NCI-H2196 treated with DMSO at 0.1 percent for 48 hours (cell line): ENCODE measurements around the gene STAP2.
"Not testable (repeated sequence)": the region's sequence is repeated elsewhere in the genome, so short reads cannot be mapped to it uniquely, and the experiment has no call there.

Experiments used
- DNase-seq: peaks from one replicate; lab custom pipeline; 2025; ENCODE audit not compliant: unreplicated experiment; lab: John Stamatoyannopoulos, UW

Gene STAP2

DNA sequence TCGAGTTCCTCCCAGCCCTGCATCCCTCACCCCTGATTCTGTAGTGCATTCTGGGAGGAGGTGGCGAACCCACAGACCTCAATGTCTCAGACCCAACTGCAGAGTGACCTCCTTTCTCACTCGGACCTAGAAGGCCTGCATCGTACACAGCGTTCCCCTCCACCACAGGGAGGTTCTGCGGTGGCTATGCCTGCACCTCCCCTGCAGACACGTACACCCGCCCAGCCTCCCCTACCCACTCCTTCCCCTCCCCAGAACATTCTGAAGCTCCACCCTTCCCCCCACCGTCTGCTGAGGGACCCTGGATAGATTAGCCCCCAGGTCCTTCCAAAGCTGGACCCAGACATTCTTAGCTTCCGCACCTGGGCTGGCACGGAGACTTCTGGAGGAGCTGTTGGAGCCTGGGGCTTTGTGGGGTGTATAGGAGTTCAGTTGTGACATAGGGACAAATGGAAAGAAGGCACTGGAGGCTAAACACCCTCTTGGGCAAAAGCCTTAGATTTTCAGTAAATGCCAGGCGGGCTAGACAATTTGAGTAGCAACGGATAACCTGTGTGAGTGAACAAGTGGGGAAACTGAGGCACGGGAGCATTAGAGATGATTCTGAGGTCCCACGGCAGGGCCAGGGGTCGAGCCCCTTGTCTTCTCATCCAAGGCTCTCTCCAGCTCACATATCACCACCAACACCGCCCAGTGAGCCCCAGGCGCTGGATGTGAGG, 34.6 kb downstream of the STAP2 start:
- no peak for DNase-seq

DNA sequence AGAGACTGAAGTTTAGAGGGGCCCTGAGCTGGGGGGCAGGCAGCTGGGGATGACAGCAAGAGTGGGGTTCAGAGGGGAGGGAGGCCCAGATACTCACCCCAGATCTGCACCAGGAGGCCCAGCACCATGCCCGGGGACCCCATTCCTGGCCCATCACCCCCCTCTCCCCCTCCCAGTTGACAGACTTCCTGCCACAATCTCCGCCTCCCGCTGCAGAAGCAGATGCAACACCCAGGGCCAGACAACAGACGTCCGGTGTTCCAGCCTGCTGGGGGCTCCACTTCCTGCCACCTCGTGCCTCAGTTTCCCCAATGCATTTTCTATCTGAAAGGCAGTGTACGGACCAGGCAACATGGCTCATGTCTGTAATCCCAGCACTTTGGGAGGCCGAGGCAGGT, 36.4 kb downstream of the STAP2 start, which contains the start of gene TMIGD2:
Gene TMIGD2, minus strand, starts transcription at position 147 of the 398 bp plus-strand sequence. Its CDS starts 4 bp downstream, at position 143.
- DNase-seq = no peak

DNA sequence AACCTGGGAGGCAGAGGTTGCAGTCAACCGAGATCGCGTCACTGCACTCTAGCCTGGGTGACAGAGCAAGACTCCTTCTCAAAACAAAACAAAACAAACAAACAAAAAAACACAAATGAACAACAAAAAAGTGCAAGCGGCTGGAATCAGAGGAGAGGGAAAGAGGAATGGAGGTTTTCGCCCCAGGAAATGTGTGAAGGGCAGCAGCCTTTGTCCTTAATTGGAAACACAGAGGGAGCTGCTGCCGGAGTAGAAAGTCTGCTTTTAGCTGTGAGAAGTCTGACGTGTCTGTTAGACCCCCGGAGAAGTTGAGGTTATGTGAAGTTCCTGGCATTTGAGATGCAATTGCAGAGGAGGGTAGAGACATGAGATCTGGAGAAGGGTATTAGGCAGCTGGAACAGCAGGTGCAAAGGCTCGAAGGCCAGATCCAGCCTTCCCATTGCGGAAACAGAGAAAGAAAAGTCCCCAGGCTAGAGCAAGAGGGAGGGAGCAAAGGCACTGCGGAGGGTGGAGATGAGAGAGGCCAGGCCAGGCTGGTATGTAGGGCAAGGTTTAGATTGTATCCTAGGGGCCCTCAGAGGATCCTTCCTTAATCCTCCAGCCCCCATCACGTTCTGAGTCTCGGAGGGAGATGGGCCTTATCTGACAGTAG, 36.9 kb downstream of the STAP2 start:
- DNase-seq = no peak

DNA sequence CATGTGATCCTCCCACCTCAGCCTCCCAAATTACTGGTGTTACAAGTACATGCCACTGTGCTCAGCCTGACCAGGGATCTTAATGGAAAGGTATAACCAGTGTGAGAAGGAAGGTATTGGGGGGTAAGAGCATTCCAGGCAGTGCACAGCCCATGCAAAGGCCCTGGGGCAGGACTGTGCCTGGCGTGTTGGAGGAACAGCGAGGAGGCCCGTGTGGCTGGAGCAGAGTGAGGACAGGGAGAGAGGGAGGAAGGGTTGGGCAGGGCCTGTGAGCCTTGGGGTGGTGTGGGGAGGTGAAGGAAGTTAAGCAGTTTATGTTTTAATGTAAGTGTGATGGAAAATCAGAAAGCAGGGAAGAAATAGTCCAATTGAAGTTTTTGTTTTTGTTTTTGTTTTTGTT, 38.0 kb downstream of the STAP2 start:
- no peak for DNase-seq

DNA sequence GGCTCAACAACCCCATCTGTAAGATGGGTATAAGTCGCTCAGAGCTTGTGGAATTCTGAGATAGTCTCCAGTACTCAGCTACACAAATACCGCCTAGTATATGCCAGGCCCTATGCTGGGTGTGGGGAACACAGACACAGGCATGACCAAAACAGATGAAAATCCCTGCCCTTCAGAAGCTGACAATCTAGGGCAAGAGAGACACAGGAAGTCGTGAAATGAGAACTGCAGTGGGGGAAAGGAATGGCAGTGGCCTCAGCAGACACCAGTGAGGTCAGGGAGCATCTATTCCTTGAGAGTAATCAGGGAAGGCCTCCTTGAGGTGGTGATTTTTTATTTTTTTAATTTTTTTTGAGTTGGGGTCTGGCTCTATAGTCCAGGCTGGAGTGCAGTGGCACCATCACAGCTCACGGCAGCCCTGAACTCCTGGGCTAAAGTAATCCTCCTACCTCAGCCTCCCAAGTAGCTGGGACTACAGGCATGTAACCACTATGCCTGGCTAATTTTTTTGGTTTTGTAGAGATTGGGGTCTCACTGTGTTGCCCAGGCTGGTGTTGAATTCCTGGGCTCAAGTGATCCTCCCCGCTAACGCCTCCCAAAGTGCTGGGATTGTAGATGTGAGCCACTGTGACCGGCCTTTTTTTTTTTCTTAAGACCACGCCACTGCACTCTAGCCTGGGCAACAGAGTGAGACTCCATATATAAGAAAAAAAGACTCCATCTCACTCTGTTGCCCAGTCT, 39.6 kb downstream of the STAP2 start:
- no peak for DNase-seq

DNA sequence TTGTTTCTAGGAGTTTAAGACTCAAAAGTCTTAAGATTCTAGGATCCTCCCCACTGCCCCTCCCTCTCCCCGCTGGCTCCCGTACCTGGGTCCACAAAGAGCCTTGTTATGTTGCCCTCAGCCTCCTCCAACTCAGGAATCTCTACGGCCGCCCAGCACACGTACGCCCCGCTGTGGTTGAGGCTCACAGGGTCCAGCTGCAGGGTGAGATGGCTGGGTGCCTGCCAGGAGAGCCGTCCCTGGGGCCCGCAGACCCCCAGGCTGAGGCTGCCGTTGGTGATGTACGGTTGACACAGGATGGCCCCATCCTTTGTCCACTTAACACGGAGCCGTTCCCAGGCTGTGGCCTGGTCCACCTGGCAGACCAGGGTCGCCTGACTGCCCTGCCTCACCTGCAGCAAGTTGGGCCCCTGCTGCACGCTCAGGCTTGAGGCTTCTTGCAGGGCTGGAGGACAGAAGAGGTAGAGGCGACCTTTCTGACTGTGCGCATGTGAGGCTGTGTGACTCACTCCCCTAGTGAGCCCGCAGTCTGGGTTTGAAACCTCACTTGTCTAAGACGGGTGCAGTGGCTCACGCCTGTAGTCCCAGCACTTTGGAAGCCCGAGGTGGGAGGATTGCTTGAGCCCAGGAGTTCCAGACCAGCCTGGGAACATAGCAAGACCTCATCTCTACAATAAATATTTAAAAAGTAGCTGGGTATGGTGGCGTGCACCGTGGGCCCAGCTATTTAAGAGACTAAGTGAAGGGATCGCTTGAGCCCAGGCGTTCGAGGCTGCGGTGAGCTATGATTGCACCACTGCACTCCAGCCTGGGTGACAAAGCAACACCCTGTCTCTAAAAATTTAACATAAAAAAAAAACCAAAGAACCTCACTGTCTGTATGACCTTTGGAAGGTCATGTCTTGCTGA, 40.5 kb downstream of the STAP2 start:
- no peak for DNase-seq

DNA sequence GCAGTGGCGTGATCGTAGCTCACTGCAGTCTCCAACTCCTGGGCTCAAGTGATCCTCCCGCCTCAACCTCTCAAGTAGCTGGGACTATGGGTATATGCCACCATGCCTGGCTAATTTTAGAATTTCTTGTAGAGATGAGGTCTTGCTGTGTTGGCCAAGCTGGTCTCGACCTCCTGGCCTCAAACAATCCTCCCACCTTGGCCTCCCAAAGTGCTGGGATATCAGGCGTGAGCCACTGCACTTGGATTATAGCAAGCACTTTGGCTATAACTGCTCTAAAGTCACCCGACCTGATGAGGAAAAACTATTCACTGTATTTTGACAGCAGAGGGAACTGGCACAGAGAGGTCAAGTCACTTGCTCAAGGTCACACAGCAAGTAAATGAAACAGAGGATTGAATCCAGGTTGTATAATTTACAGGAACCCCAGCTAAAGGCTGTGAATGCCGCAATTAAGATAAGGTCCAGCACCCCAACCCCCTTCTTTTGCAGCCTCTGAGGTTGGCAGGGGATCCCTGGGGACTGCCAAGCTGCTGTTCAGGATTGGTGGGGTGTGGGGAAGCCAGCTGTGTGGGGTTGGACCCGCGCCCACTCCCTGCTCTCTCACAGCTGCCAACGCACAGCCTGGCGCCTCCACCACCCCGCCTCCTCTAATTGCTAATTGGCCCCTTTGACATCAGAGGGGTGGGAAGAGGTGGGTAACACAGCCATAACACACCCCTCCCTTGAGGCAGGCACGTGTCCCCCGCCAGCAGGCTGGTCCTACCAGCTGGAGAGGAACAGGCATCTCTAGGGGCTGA, 42.5 kb downstream of the STAP2 start:
- DNase-seq = peak; percentile 71

DNA sequence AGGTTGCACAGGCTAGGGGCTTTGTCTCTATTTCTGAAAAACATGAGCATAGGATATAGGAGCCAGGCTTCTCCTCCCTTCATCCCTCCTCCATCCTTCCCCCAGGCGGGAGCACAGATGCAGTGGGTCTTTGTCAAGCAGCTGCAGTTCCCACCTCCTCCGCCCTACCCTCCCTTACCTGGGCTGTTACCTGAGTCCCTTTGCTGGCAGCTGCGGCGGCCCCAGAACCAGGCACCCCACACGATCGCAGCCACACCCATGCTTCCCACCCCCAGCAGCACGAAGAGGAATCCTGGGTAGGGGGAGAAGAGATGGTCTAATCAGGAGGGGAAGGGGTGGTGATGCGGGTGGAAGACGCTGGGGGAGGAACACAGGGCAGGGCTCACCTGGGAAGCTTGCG, 44.2 kb downstream of the STAP2 start:
- DNase-seq = no peak

DNA sequence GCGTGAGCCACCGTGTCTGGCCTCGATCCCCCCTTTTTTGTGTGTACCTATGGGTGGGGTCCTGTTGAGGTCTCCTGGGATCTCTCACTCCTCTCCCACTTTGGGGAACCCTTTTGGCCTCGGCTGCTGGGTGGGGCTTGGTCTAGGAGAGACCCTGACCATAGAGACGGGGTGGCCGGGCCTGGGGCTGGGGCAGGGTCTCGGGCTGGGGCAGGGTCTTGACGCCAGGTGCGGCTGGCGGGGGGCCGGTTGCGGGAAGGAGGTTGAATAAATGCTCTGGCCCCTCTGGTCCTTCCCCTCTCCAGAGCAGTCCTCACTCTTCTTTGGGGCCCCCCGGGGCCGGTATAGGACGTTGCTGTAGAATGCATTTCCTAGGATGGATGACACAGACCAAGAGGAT, 46.1 kb downstream of the STAP2 start:
- DNase-seq = no peak

DNA sequence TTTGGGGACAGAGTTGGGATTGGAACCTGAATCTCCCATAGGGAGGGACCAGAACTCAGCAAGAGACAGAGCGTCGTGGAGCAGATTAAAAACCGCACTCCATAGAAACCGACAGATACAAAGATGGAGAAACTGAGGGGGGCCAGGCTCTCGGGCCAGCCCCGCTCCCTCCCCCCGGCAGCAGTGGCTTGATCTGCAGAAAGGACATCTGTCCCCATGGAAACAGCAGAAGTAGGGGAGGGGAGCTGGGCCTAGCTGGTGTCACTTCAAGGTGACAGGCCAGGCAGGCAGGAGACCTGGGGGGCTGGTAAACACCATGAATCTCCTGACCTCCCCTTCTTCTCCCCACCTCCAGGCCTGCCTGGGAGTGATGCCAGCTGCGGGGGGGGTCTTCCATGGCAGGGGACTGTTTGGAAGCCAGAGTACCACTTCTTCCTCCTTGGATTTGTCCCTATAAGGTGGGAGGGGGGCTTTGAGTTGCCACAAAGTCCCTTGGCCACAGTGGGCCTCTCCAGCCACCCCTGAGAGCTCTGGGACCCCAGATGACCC, 47.4 kb downstream of the STAP2 start:
- no peak for DNase-seq

DNA sequence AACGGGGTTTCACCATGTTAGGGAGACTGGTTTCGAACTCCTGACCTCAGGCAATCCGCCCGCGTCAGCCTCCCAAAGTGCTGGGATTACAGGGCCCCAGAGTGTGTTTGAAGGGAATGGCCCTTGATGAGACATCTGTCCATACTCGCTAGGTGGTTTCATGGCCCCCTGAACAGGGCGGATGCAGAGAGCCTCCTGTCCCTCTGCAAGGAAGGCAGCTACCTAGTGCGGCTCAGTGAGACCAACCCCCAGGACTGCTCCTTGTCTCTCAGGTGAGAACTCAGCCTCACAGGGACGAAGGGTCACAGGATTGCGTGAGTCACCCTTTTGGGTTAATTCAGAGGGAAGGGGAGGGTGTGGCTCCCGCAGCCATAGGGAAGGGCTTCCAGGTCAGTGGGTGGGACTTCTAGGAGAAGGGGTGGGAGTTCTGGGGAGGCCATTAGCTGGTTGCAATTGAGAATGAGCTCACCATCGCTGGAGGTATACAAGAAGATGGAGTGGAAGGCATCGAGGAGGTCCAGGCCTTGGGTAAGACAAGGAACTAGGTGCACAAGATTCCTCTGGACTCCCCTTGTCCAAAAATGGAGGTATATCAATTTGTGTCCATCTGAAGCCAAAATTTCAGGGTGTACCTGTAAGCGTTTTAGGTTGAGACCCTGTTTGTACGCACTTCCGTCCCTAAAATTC, 50.4 kb downstream of the STAP2 start:
- DNase-seq = no peak

DNA sequence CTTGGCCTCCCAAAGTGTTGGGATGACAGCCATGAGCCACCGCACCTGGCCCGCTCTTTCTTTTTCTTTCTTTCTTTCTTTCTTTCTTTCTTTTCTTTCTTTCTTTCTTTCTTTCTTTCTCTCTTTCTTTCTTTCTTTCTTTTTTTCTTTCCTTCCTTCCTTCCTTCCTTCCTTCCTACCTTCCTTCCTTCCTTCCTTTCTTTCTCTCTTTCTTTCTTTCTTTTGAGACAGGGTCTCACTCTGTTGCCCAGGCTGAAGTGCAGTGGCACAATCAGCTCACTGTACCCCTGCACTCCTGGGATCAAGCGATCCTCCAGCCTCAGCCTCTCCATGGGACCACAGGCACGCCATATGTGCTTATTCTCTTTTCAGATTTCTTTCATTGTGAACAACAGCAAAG, 52.5 kb downstream of the STAP2 start:
- DNase-seq = not testable (repeated sequence)

DNA sequence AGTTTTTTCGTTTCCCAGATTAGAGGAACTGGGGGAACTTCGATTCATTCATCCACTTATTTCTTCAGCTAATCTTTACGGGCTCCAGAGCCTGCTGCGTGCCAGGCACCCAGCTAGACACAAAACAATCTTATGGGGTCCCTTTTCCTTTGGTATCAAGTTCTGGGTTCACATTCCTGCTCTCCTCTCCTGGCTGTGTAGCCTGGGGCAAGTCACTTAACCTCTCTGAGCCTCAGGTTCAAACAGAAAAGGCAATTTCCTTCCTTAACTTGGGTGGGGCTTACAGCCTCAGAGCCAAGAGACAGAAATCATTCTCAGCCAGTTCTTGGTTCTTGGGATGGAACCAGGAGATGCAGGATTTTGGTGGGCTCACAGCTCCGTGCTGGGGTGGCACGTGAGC, 53.7 kb downstream of the STAP2 start:
- DNase-seq = no peak

DNA sequence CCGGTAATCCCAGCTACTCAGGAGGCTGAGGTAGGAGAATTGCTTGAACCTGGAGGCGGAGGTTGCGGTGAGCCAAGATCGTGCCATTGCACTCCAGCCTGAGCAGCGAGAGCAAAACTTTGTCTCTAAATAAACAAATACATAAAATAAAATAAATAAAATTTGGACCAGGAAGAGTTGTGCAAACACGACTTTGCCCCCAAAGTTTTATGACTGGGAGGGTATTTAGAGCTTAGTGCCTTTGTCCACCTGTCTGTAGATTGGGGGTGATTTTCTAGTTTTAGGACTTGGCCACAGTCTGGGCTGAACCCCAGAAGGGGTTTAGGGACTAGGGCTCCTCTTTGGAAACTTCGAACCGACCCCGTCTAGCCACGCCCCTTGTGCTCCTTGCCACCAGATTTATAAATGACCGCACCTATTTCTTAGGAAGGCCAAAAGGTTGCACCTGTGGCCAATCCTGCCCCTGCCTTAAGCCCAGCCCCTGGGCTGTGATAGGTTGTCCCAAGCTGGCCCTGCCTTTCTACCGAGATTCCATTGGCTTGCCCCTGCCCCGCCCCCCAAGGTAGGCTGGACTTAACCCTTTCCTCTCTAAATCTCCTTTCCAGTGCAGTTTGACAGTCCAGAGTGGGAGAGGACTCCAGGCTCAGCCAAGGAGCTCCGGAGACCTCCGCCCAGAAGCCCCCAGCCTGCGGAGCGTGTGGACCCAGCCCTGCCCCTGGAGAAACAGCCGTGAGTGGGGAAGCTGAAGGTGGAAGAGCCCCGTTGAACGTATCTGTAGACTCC, 54.3 kb downstream of the STAP2 start:
- peak; percentile 16 for DNase-seq

DNA sequence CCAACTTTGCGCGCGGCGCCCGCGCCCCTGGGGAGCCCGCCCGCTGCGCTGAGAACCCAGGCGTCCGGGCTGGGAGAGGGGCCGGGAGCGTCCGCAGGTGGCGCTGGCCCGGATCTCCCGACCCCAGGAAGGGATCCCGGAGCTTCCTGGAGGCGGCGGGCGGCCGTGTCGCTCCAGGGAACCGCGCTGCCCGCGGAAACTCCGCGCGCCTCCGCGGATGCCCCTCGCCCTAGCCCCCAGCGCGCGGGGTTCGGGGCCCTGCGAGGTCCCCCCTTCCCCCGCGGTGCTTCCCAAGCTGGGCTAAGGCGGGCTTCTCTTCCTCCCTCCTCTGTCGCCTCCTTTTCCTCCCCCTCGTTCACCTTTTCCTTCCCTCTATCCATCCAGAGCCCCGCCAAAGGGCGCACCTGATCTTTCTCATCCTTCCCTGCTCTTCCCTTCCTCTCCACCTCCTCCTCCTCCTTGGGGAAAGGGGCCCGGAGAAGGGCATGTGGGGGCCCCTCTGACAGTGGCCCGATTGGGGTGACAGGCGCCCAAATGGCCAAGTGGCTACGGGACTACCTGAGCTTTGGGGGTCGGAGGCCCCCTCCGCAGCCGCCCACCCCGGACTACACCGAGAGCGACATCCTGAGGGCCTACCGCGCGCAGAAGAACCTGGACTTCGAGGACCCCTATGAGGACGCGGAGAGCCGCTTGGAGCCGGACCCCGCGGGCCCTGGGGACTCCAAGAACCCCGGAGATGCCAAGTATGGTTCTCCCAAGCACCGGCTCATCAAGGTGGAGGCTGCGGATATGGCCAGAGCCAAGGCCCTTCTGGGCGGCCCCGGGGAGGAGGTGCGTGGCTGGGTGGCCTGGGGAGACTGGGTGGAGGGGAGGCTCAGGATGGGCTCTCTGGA, 58.9 kb downstream of the STAP2 start:
- DNase-seq = no peak

DNA sequence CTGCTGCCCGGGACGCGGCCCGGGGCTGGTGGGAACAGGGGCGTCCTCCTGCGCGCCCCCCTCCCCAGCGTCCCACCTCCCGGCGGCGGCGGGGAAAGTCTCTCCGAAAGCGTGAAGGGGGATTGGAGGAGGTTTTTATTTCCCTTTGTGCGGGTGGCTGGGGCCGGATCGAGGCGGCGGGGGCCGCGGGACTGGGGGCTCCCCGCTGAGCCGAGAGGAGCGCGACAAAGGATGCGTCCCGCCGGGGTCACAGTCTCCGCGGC, 59.4 kb downstream of the STAP2 start:
- DNase-seq = no peak

DNA sequence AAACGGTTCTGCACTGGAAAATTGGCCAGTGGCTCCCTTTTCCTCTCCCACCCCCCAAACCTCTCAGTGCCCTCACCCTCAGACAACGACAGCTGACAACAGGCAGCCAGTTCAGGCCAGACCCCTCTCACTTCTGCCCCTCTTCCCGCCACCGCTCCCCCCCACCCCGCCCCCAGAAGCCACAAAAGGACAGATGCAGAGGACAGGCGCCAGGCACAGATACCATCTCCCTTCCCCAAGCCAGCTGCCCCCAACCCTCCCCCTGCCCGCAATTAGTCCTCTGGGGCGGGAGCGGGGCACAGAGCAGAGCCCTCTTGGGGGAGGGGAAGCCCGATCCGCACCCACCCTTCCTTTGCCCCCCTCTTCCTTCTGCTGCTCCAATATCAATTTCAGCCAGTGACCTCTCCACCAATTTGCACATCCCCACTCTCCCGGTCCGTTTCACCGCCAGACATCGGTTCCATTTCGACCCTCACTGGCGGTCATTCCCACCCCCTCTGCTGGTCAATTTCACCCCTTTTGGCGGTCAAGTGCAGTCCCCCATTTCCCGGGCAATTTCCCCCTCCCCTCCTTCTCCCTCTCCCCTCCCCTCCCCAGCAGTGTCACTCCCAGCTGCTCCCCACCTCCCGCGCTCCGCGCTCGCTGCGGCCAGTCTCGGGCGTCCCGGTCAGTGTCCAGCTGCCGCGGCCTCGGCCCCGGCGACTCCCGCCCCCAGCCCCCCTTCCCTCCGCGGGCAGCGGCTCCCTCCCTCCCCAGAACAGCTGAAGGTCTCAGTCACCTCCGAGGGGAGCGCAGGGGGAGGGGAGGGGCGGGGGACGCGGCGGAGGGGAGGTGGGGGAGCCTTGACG, 60.0 kb downstream of the STAP2 start, which contains the start of gene SHD:
Gene SHD, plus strand, starts transcription at position 848 of the 848 bp plus-strand sequence. CDS start 798 bp downstream, outside the sequence.
- no peak for DNase-seq
